HepG2 (cell line): ENCODE measurements around the gene TBCD. TPM values are rescaled to one million over a fixed set of nuclear protein-coding genes. Genes with fewer than 3 reads are reported as not detected.

ENCODE experiments used
- AHDC1 ChIP-seq: sonication (generic); formaldehyde crosslinking; IDR thresholded peaks from 2 replicates; pipeline ENCODE4 v1.5.1; 2020; ENCODE audit warnings: mild to moderate bottlenecking, missing genetic modification reagents, borderline replicate concordance
- ARID5B ChIP-seq: IDR thresholded peaks from 2 replicates; pipeline ENCODE4 v1.4.0; 2020; ENCODE audit warnings: mild to moderate bottlenecking, missing genetic modification reagents
- ATF5 ChIP-seq: sonication (generic); formaldehyde crosslinking; IDR thresholded peaks from 2 replicates; pipeline ENCODE4 v1.4.0; 2020; ENCODE audit warnings: mild to moderate bottlenecking, low read depth, missing genetic modification reagents
- FOXA1 ChIP-seq, 2 experiments: fragments of 450-650 bp in 1 of 2; sonication (generic) in 1 of 2; formaldehyde crosslinking in 1 of 2; IDR thresholded peaks; 2 replicates each; pipeline versions ENCODE4 v1.4.0 to v1.6.1; 2016 to 2020; ENCODE audit warnings: missing genetic modification reagents in 1 of 2
- HNF1A ChIP-seq, 2 experiments: sonication (generic) in 1 of 2; formaldehyde crosslinking in 1 of 2; IDR thresholded peaks; 2 replicates each; pipeline versions ENCODE4 v1.4.0 to v1.6.1; 2016 to 2020; ENCODE audit warnings: borderline replicate concordance in 1 of 2, low read depth in 1 of 2, mild to moderate bottlenecking in 1 of 2, missing genetic modification reagents in 1 of 2
- SP5 ChIP-seq: IDR thresholded peaks from 2 replicates; pipeline ENCODE4 v1.6.1; 2016; ENCODE audit warnings: low read depth, borderline replicate concordance
- TFDP1 ChIP-seq: IDR thresholded peaks from 2 replicates; pipeline ENCODE4 v1.6.1; 2016; ENCODE audit warnings: missing compliant biosample characterization, missing genetic modification reagents, borderline replicate concordance
- ZNF260 ChIP-seq: sonication (generic); formaldehyde crosslinking; IDR thresholded peaks from 2 replicates; pipeline ENCODE4 v1.4.0; 2020; ENCODE audit warnings: missing genetic modification reagents, low read depth, mild to moderate bottlenecking, borderline replicate concordance
- ZNF619 ChIP-seq: sonication (generic); formaldehyde crosslinking; IDR thresholded peaks from 2 replicates; pipeline ENCODE4 v1.4.0; 2020; ENCODE audit warnings: mild to moderate bottlenecking, missing genetic modification reagents
- polyA plus RNA-seq, 8 experiments: library from polyadenylated mRNA; depleted of rRNA in 3 of 8; stranded (reverse) in 7 of 8; unstranded in 1 of 8; fragments of >200 nt; fragmentation: Illumina TruSeq in 4 of 8; extraction: Trizol in 4 of 8; gene quantifications; 2 replicates each; pipeline versions ENCODE4 v1.2.1 to v1.2.3, GENCODE V29; 2011 to 2016; ENCODE audit warnings: low read depth in 4 of 8, missing spikeins in 1 of 8, mixed read lengths in 1 of 8; ENCODE audit not compliant: insufficient read depth in 1 of 8
- total RNA-seq, 5 experiments: library from RNA; depleted of rRNA; stranded (reverse); fragments of >200 nt; fragmentation: Illumina TruSeq; extraction: Trizol; gene quantifications; 2 replicates each; pipeline ENCODE4 v1.2.3, GENCODE V29; 2016; ENCODE audit warnings: low read depth in 1 of 5

Gene TBCD
- total and polyA plus RNA-seq, 2 of the 13 experiments (the other 11 are each of a cell fraction or from before 2014, with no cell fraction given) = 33.9 to 54.8 TPM

GRCh38 chr17:82716203-82717010, 35.5 kb upstream of the TBCD start, which contains the start of gene FN3KRP (continued):
- no peak for TF ChIP-seq HNF1A (IDR thresholded peaks at IDR 0.05; ENCODE audit: low read depth)
- no peak for TF ChIP-seq HNF1A (CRISPR knock-in tag; IDR thresholded peaks at IDR 0.05; ENCODE audit: borderline replicate concordance)
- no peak for TF ChIP-seq ARID5B (CRISPR knock-in tag)
- TF ChIP-seq AHDC1 (CRISPR knock-in tag) = no peak
- no peak for TF ChIP-seq ZNF619 (CRISPR knock-in tag)
- peak; percentile 90 for TF ChIP-seq TFDP1 (CRISPR knock-in tag)
- TF ChIP-seq FOXA1 (IDR thresholded peaks at IDR 0.05) = no peak
- no peak for TF ChIP-seq FOXA1 (CRISPR knock-in tag; IDR thresholded peaks at IDR 0.05)
- TF ChIP-seq ATF5 (CRISPR knock-in tag) = no peak
- TF ChIP-seq SP5 = peak; percentile 80
- TF ChIP-seq ZNF260 = no peak
